ENCODE data around the gene NR6A1.

GRCh38 chr9:124671861-124672260, 99.2 kb downstream of the NR6A1 start:
- TF ChIP-seq ZNF274 (IDR thresholded peaks at IDR 0.05; ENCODE audit: low read depth, low read length): no peak
- no peak for TF ChIP-seq SUZ12 (IDR thresholded peaks at IDR 0.05; ENCODE audit: extremely low read depth, insufficient read depth, insufficient read length)
